PC-3 (cell line): ENCODE data around the gene RAB3C. TPM values are rescaled to one million over a fixed set of nuclear protein-coding genes. Genes with fewer than 3 reads are reported as not detected.

Source experiments
- ATAC-seq: fragments of 200-7000 bp; cut with Tn5 transposase; 2 replicates; pipeline ENCODE4 v1.9.1; 2020; ENCODE audit warnings: mild to moderate bottlenecking, moderate library complexity
- BruUV-seq: library from RNA; stranded (reverse); fragments of 400-500 nt; replicated peaks from 2 replicates; lab custom pipeline; 2021; lab: Mats Ljungman, UMichigan
- CTCF ChIA-PET: fragments of 300-600 bp; sonication (Branson Sonifier 250); formaldehyde crosslinking; loops from one replicate; lab custom pipeline; 2022; ENCODE audit warnings: antibody characterized with exemption; lab: Charles Lee
- POLR2A ChIA-PET: fragments of 300-600 bp; sonication (Branson Sonifier 250); formaldehyde crosslinking; loops from one replicate; lab custom pipeline; 2022; ENCODE audit warnings: antibody characterized with exemption; ENCODE audit not compliant: unreplicated experiment; lab: Charles Lee
- DNase-seq: peaks from one replicate; pipeline ENCODE4 v3.0.0-alpha.2; 2015
- H2AFZ ChIP-seq: fragments of 300-600 bp; sonication (generic); 2 replicates; pipeline ENCODE4 v1.6.0; 2016; ENCODE audit warnings: antibody characterized with exemption, low read length
- H3F3A ChIP-seq: fragments of 300-600 bp; sonication (generic); one replicate; pipeline ENCODE4 v1.6.0; 2017; ENCODE audit warnings: antibody characterized with exemption, low read length, control low read depth, mild to moderate bottlenecking; ENCODE audit not compliant: unreplicated experiment
- H3K27ac ChIP-seq: fragments of 300-600 bp; sonication (generic); 2 replicates; pipeline ENCODE4 v1.5.1; 2016; ENCODE audit warnings: mild to moderate bottlenecking, low read length
- H3K27me3 ChIP-seq: fragments of 300-600 bp; sonication (generic); 2 replicates; pipeline ENCODE4 v1.6.1; 2016; ENCODE audit warnings: low read length, mixed read lengths
- H3K36me3 ChIP-seq: fragments of 300-600 bp; sonication (generic); 2 replicates; pipeline ENCODE4 v1.6.1; 2016; ENCODE audit warnings: low read depth, mixed run types, low read length, mixed read lengths
- H3K4me1 ChIP-seq: fragments of 300-600 bp; sonication (generic); 2 replicates; pipeline ENCODE4 v1.5.1; 2016; ENCODE audit warnings: low read length; ENCODE audit not compliant: insufficient read depth
- H3K4me2 ChIP-seq: fragments of 300-600 bp; sonication (generic); 2 replicates; pipeline ENCODE4 v1.6.0; 2016; ENCODE audit warnings: low read length
- H3K4me3 ChIP-seq: fragments of 300-600 bp; sonication (generic); 2 replicates; pipeline ENCODE4 v1.5.1; 2016; ENCODE audit warnings: mild to moderate bottlenecking, low read length, mixed read lengths
- H3K79me2 ChIP-seq: fragments of 300-600 bp; sonication (generic); 2 replicates; pipeline ENCODE4 v1.6.1; 2017; ENCODE audit warnings: low read length, mixed read lengths
- H3K9ac ChIP-seq: fragments of 300-600 bp; sonication (generic); 2 replicates; pipeline ENCODE4 v1.6.0; 2016; ENCODE audit warnings: mild to moderate bottlenecking, low read length
- H3K9me2 ChIP-seq: fragments of 300-600 bp; sonication (generic); replicated peaks from 2 replicates; pipeline ENCODE4 v1.6.1; 2016; ENCODE audit warnings: mixed run types, low read length, mixed read lengths
- H3K9me3 ChIP-seq: fragments of 300-600 bp; sonication (generic); 2 replicates; pipeline ENCODE4 v1.6.1; 2016; ENCODE audit warnings: low read length, mixed read lengths
- H4K20me1 ChIP-seq: fragments of 300-600 bp; sonication (generic); 2 replicates; pipeline ENCODE4 v1.6.1; 2016; ENCODE audit warnings: low read length, mixed read lengths
- EZH2 ChIP-seq: fragments of 300-600 bp; sonication (generic); IDR thresholded peaks from one replicate; pipeline ENCODE4 v1.6.1; 2017; ENCODE audit warnings: antibody characterized with exemption, mild to moderate bottlenecking, low read length; ENCODE audit not compliant: unreplicated experiment
- EZH2phosphoT487 ChIP-seq: fragments of 300-600 bp; sonication (generic); IDR thresholded peaks from 2 replicates; pipeline ENCODE4 v1.6.1; 2018; ENCODE audit warnings: mild to moderate bottlenecking, antibody characterized with exemption, low read length, borderline replicate concordance
- intact Hi-C: fragments of 100-400 bp; cut with micrococcal nuclease; formaldehyde crosslinking; loops from 2 replicates; pipeline ENCODE4 v1.9.0; 2023
- total RNA-seq: library from RNA; depleted of rRNA; stranded (reverse); fragments of >200 nt; gene quantifications from 2 replicates; pipeline ENCODE4 v1.2.3, GENCODE V29; 2014
- TF ChIP-seq, protein P1 (sequence below): fragments of 300-600 bp; sonication (generic); conservative IDR thresholded peaks from 2 replicates; pipeline ENCODE4 v1.5.1; 2017; ENCODE audit warnings: antibody characterized with exemption, low read depth, mild to moderate bottlenecking, low read length

Gene RAB3C
- total RNA-seq, 1 experiment from 2014 or later: not detected

DNA sequence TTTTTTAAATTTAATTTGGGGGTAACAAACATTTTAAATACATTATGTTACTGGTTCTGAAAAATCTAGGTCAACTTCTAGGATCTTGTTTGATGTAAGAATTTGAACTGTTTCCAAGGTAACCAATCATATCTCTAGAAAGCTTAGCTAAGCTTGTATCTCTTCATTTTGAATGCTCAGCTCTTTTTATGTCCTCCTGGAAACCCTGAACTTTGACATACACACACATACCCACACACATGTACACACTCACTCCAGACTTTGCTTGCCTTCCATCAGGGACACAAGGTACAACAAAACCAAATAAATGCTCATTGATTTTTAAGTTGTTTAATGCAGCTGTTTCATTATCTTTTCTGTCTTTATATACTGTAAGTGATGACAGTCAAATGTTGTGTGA, 178.5 kb downstream of the RAB3C start:
- no peaks in the 10 kb centered on the region for H3F3A ChIP-seq
- H3K27me3 ChIP-seq: no peaks in the 10 kb centered on the region; the same call in 1 of the 2 replicates
- no peak for ATAC-seq
- H2AFZ ChIP-seq: no peak overlapping the region
- POLR2A ChIA-PET: no interaction called here
- H3K4me2 ChIP-seq: no peak overlapping the region
- H3K36me3 ChIP-seq: no peaks in the 10 kb centered on the region
- CTCF ChIA-PET: no interaction called here
- no TSS peak for BruUV-seq
- H3K9me3 ChIP-seq: no peaks in the 10 kb centered on the region
- no peak overlapping the region for H3K9ac ChIP-seq
- TF ChIP-seq EZH2: no peak
- TF ChIP-seq, protein P1, sequence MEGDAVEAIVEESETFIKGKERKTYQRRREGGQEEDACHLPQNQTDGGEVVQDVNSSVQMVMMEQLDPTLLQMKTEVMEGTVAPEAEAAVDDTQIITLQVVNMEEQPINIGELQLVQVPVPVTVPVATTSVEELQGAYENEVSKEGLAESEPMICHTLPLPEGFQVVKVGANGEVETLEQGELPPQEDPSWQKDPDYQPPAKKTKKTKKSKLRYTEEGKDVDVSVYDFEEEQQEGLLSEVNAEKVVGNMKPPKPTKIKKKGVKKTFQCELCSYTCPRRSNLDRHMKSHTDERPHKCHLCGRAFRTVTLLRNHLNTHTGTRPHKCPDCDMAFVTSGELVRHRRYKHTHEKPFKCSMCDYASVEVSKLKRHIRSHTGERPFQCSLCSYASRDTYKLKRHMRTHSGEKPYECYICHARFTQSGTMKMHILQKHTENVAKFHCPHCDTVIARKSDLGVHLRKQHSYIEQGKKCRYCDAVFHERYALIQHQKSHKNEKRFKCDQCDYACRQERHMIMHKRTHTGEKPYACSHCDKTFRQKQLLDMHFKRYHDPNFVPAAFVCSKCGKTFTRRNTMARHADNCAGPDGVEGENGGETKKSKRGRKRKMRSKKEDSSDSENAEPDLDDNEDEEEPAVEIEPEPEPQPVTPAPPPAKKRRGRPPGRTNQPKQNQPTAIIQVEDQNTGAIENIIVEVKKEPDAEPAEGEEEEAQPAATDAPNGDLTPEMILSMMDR: no peak
- TF ChIP-seq EZH2phosphoT487: no peak
- no peaks in the 10 kb centered on the region for H3K4me1 ChIP-seq
- no peak for DNase-seq
- H3K79me2 ChIP-seq: no peaks in the 10 kb centered on the region
- H3K27ac ChIP-seq: no peak overlapping the region
- H3K9me2 ChIP-seq: no peaks in the 10 kb centered on the region
- no peaks in the 10 kb centered on the region for H4K20me1 ChIP-seq
- no peak overlapping the region for H3K4me3 ChIP-seq
- intact Hi-C loops: no loop called here

DNA sequence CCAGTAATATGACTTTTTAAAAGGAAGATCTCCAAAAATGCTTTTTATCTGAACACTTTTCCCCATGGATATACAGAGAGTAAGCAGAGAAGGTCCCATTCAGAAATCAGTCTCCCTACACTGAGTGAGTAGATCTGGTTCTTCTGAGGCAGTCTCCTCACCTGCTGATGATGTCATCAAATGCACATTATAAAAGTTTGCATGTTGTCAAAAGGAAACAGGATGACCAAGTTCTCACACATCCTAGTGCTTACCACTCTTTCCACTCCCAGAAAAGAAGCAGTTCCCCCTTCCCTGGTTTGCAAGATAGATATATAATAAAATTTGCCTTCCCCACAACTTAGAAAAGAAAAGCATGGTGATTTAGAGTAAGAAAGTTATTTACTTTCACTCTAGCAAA, 180.5 kb downstream of the RAB3C start:
- TF ChIP-seq, protein P1: no peak
- TF ChIP-seq EZH2phosphoT487 (no peak), EZH2 (no peak)
- no TSS peak for BruUV-seq

DNA sequence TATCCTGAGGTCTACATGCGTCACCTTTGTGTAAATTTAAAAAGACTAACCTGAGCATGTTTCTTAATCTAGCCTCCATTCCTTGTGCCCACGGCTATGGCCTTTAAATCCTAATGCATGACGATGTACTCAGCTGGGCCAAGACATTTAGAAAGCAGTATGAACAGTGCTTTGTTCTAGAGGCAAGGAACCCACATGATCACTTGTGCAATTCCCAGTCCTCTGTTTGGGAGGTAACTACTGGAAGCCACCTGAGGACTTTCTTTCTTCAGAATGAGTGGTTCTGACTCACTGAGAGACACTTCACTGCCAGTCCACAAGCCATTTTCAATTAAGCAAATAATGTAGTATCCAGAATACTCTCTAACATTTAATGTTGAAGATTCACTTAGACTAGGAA, 181.3 kb downstream of the RAB3C start:
- ATAC-seq: no peak
- Histone ChIP-seq H3F3A (no peaks in the 10 kb centered on the region), H3K4me2 (no peak overlapping the region), H3K27me3 (peaks cover 13% of the 10 kb centered on the region), H3K4me1 (no peaks in the 10 kb centered on the region), H3K27ac (no peak overlapping the region), H3K9me3 (no peaks in the 10 kb centered on the region), H2AFZ (no peak overlapping the region), H3K36me3 (no peaks in the 10 kb centered on the region), H3K79me2 (no peaks in the 10 kb centered on the region), H3K9me2 (no peaks in the 10 kb centered on the region), H4K20me1 (no peaks in the 10 kb centered on the region), H3K9ac (no peak overlapping the region), H3K4me3 (no peak overlapping the region)
- ChIA-PET CTCF (no interaction called here), POLR2A (no interaction called here)
- BruUV-seq: no TSS peak
- intact Hi-C loops: no loop called here
- DNase-seq: no peak
- TF ChIP-seq, protein P1: no peak
- TF ChIP-seq EZH2: no peak
- TF ChIP-seq EZH2phosphoT487: no peak

More for the DNA sequence above, 180.5 kb downstream of the RAB3C start:
- H3K9me2 ChIP-seq: no peaks in the 10 kb centered on the region
- no peaks in the 10 kb centered on the region for H3K9me3 ChIP-seq
- H3K4me3 ChIP-seq: no peak overlapping the region
- no peaks in the 10 kb centered on the region for H3F3A ChIP-seq
- no peaks in the 10 kb centered on the region for H3K4me1 ChIP-seq
- intact Hi-C loops: no loop called here
- ATAC-seq (no peak), DNase-seq (no peak)
- no peak overlapping the region for H3K4me2 ChIP-seq
- ChIA-PET CTCF (no interaction called here), POLR2A (no interaction called here)
- no peaks in the 10 kb centered on the region for H4K20me1 ChIP-seq
- H3K9ac ChIP-seq: no peak overlapping the region
- H3K79me2 ChIP-seq: no peaks in the 10 kb centered on the region
- no peak overlapping the region for H2AFZ ChIP-seq
- no peak overlapping the region for H3K27ac ChIP-seq
- H3K36me3 ChIP-seq: no peaks in the 10 kb centered on the region
- peaks cover 5% of the 10 kb centered on the region for H3K27me3 ChIP-seq
